CD14-positive monocyte (primary cell): ENCODE results near the gene YAE1. TPM values are rescaled to one million over a fixed set of nuclear protein-coding genes. Genes with fewer than 3 reads are reported as not detected.

ENCODE experiments used
- DNase-seq, 3 donors: peaks; one replicate each; pipeline ENCODE4 v3.0.0-alpha.2; 2011 to 2022
- H2AFZ ChIP-seq: 2 replicates; pipeline ENCODE4 v1.6.0; 2012; ENCODE audit warnings: mild to moderate bottlenecking, low read depth, low read length, inconsistent platforms; ENCODE audit not compliant: insufficient read depth, poor library complexity, severe bottlenecking
- H3K27ac ChIP-seq, 2 donors: 1 replicate in 1 of 2; 2 replicates in 1 of 2; pipeline ENCODE4 v1.5.1; 2012 to 2013; ENCODE audit warnings: low read length in 2 of 2, control low read depth in 1 of 2, inconsistent platforms in 1 of 2, low read depth in 1 of 2, mild to moderate bottlenecking in 1 of 2
- H3K27me3 ChIP-seq, 2 donors: one replicate each; pipeline versions ENCODE4 v1.6.0 to v1.6.1; 2011 to 2013; ENCODE audit warnings: low read length in 2 of 2; ENCODE audit not compliant: control insufficient read depth in 2 of 2, insufficient read depth in 2 of 2
- H3K36me3 ChIP-seq, 2 donors: replicated peaks in 1 of 2; 1 replicate in 1 of 2; 2 replicates in 1 of 2; pipeline versions ENCODE4 v1.5.1 to v1.6.1; 2012 to 2013; ENCODE audit warnings: low read length in 2 of 2, control low read depth in 1 of 2, inconsistent platforms in 1 of 2, mild to moderate bottlenecking in 1 of 2; ENCODE audit not compliant: insufficient read depth in 2 of 2, control insufficient read depth in 1 of 2
- H3K4me1 ChIP-seq, 2 donors: 1 replicate in 1 of 2; 2 replicates in 1 of 2; pipeline versions ENCODE4 v1.5.1 to v1.6.1; 2012 to 2013; ENCODE audit warnings: low read length in 2 of 2, control low read depth in 1 of 2, inconsistent platforms in 1 of 2, mild to moderate bottlenecking in 1 of 2, moderate library complexity in 1 of 2; ENCODE audit not compliant: insufficient read depth in 2 of 2, control insufficient read depth in 1 of 2
- H3K4me2 ChIP-seq: replicated peaks from 2 replicates; pipeline ENCODE3; 2012; ENCODE audit warnings: low read length, moderate library complexity, mild to moderate bottlenecking; ENCODE audit not compliant: poor library complexity, severe bottlenecking; ENCODE audit errors: extremely low read depth
- H3K4me3 ChIP-seq, 3 experiments: fragments of 200-600 bp in 1 of 3; sonication (generic) in 1 of 3; replicated peaks in 1 of 3; 1 replicate in 2 of 3; 2 replicates in 1 of 3; pipeline ENCODE4 v1.5.1; 2011 to 2013; ENCODE audit warnings: low read length in 3 of 3, mild to moderate bottlenecking in 3 of 3, control low read depth in 2 of 3, low read depth in 2 of 3, inconsistent platforms in 1 of 3, moderate library complexity in 1 of 3
- H3K79me2 ChIP-seq: 2 replicates; pipeline ENCODE4 v1.6.0; 2012; ENCODE audit warnings: mild to moderate bottlenecking, control low read depth, inconsistent platforms, low read length, moderate library complexity; ENCODE audit not compliant: insufficient read depth
- H3K9ac ChIP-seq: 2 replicates; pipeline ENCODE4 v1.6.0; 2017; ENCODE audit warnings: low read length, mild to moderate bottlenecking; ENCODE audit not compliant: insufficient read depth, poor library complexity, severe bottlenecking
- H3K9me3 ChIP-seq, 2 donors: replicated peaks in 1 of 2; 1 replicate in 1 of 2; 2 replicates in 1 of 2; pipeline versions ENCODE4 v1.5.1 to v1.6.1; 2012 to 2013; ENCODE audit warnings: low read length in 2 of 2, control low read depth in 1 of 2; ENCODE audit not compliant: control insufficient read depth in 1 of 2, insufficient read depth in 1 of 2
- H4K20me1 ChIP-seq: 2 replicates; pipeline ENCODE4 v1.6.0; 2012; ENCODE audit warnings: mild to moderate bottlenecking, low read length, control low read depth, moderate library complexity; ENCODE audit not compliant: insufficient read depth
- H3K27ac Mint-ChIP-seq, 7 donors: one replicate each; pipeline ENCODE4 v1.8.0; 2020; ENCODE audit warnings: mild to moderate bottlenecking in 7 of 7, mixed read lengths in 7 of 7, moderate library complexity in 6 of 7, inconsistent platforms in 2 of 7
- H3K27me3 Mint-ChIP-seq, 3 donors: one replicate each; pipeline ENCODE4 v1.8.0; 2021 to 2022; ENCODE audit warnings: low read depth in 3 of 3, mild to moderate bottlenecking in 3 of 3, mixed read lengths in 3 of 3, moderate library complexity in 3 of 3, inconsistent platforms in 1 of 3
- H3K36me3 Mint-ChIP-seq, 2 donors: one replicate each; pipeline ENCODE4 v1.8.0; 2020; ENCODE audit warnings: mixed read lengths in 2 of 2, inconsistent platforms in 1 of 2, mild to moderate bottlenecking in 1 of 2
- H3K4me1 Mint-ChIP-seq: one replicate; pipeline ENCODE4 v1.8.0; 2020; ENCODE audit warnings: mild to moderate bottlenecking, mixed read lengths
- H3K4me3 Mint-ChIP-seq, 2 donors: one replicate each; pipeline ENCODE4 v1.8.0; 2020; ENCODE audit warnings: mild to moderate bottlenecking in 2 of 2, mixed read lengths in 2 of 2, moderate library complexity in 1 of 2
- H3K9me3 Mint-ChIP-seq, 7 donors: one replicate each; pipeline ENCODE4 v1.8.0; 2020 to 2022; ENCODE audit warnings: mixed read lengths in 7 of 7, mild to moderate bottlenecking in 6 of 7, moderate library complexity in 6 of 7, inconsistent platforms in 2 of 7
- CTCF ChIP-seq: fragments of 200-600 bp; IDR thresholded peaks from one replicate; pipeline ENCODE4 v1.8.0; 2022; ENCODE audit warnings: antibody characterized with exemption, mild to moderate bottlenecking
- WGBS: methylation state at CpG from one replicate; pipeline ENCODE4 v1.1.5; 2013; ENCODE audit warnings: missing lambda C conversion rate; ENCODE audit not compliant: insufficient coverage; 5-methylcytosine and 5-hydroxymethylcytosine counted together
- intact Hi-C, 2 donors: fragments of 100-400 bp; cut with micrococcal nuclease; formaldehyde crosslinking; loops; one replicate each; pipeline versions ENCODE4 v1.15.0 to v1.15.1; 2023
- polyA plus RNA-seq, 3 donors: library from polyadenylated mRNA; depleted of rRNA in 1 of 3; unstranded in 2 of 3; stranded (reverse) in 1 of 3; fragments of 300-500 nt in 2 of 3; fragments of >200 nt in 1 of 3; fragmentation: Illumina TruSeq in 2 of 3; gene quantifications; 1 replicate in 2 of 3; 2 replicates in 1 of 3; pipeline ENCODE4 v1.2.3, GENCODE V29; 2012 to 2021

The YAE1 gene
- polyA plus RNA-seq, 3 donors = 1.1 to 3.2 (median 2.7) TPM

DNA sequence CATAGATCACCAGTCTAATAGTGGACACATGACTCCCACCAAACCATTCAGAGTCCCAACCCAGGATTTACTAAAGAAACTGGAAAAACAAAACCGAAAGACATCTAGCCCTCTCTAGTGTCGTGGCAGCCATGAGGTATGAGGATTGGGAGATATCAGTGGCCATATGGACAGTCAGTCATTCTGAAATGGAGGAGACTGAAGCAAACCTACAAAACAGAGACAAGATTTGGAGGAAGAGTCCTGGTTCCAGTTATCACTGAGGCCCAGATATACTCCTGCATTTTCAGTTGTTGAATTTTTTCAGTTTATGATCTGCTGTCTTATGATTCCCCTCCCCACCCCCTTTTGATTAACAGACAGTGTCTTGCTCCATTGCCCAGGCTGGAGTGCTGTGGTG lies 48.1 kb downstream of the YAE1 start:
- H3K27me3 Mint-ChIP-seq = peaks cover 12 to 26% (median 16%) of the 10 kb centered on the region in 3 donors
- no peaks in the 10 kb centered on the region for H3K9me3 ChIP-seq

DNA sequence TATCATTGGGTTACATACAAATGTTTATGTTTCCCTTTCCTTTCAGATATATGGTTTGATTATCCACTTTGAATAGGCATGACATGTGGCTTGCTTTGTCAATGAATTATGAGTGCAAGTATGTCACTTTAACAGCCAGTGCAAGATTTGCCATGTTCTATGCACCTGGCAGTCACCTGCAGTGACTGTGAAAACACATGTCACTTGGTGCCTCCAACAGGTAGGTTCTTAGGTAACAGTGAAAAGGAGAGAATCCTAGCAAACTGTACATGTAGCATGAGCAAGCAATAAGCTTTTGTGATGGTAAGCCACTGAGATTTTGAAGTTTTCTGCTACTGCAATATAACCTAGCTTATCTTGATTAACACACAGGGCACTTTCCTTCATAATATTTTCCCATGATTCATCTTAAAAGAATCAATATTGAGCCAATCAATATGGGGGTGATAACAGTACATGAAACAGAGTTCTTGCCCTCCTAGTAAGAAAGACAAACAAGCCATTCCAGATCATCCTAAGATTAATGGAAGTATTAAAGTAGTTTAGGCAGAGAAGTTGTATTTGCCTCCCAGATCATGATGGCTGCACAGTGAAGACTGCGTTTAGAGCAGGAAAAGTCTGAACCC lies 49.3 kb downstream of the YAE1 start:
- H3K4me3 ChIP-seq = no peak overlapping the region
- no peaks in the 10 kb centered on the region for H3K79me2 ChIP-seq
- no peak overlapping the region for H2AFZ ChIP-seq
- no peak overlapping the region for H3K4me2 ChIP-seq
- intact Hi-C loops = no loop called here
- H3K9me3 ChIP-seq = no peaks in the 10 kb centered on the region
- H3K27ac ChIP-seq = no peak overlapping the region
- H3K27me3 Mint-ChIP-seq = peaks cover 6 to 15% (median 15%) of the 10 kb centered on the region in 3 donors
- H3K27me3 ChIP-seq = peaks cover 2 to 8% of the 10 kb centered on the region in 2 donors
- no peak for TF ChIP-seq CTCF
- no peaks in the 10 kb centered on the region for H4K20me1 ChIP-seq
- no peak overlapping the region for H3K27ac Mint-ChIP-seq
- H3K4me1 Mint-ChIP-seq = peaks cover under 1% of the 10 kb centered on the region
- no peak overlapping the region for H3K4me3 Mint-ChIP-seq
- no peaks in the 10 kb centered on the region for H3K36me3 ChIP-seq
- H3K9me3 Mint-ChIP-seq = no peaks in the 10 kb centered on the region
- DNase-seq = no peak
- WGBS = no CpG with 5 or more reads among the region's 1 CpG
- peaks cover 0 to under 1% of the 10 kb centered on the region in 2 donors for H3K4me1 ChIP-seq
- no peaks in the 10 kb centered on the region for H3K36me3 Mint-ChIP-seq
- no peak overlapping the region for H3K9ac ChIP-seq

More for the DNA sequence above, 48.1 kb downstream of the YAE1 start:
- Histone ChIP-seq H3K4me1 (peaks cover 6 to 12% of the 10 kb centered on the region in 2 donors), H3K4me3 (no peak overlapping the region), H3K27me3 (peaks cover 10% of the 10 kb centered on the region in 2 donors), H3K79me2 (no peaks in the 10 kb centered on the region), H3K36me3 (no peaks in the 10 kb centered on the region), H3K4me2 (no peak overlapping the region), H3K9ac (no peak overlapping the region), H4K20me1 (no peaks in the 10 kb centered on the region), H2AFZ (no peak overlapping the region), H3K27ac (no peak overlapping the region)
- Mint-ChIP-seq H3K27ac (no peak overlapping the region), H3K9me3 (peaks cover 0 to 2% (median 0%) of the 10 kb centered on the region in 7 donors), H3K36me3 (peaks cover 2 to 3% of the 10 kb centered on the region in 2 donors), H3K4me3 (no peak overlapping the region), H3K4me1 (peaks cover 7% of the 10 kb centered on the region)
- no peak for TF ChIP-seq CTCF
- DNase-seq = no peak
- intact Hi-C loops = no loop called here
- no CpG with 5 or more reads among the region's 2 CpGs for WGBS
